IPS-NIHi7 (cell line): ENCODE measurements around the gene CHRNA5.
"Not testable (repeated sequence)": the region's sequence is repeated elsewhere in the genome, so short reads cannot be mapped to it uniquely, and the experiment has no call there.

Experiments used
- DNase-seq: peaks from one replicate; pipeline ENCODE4 v3.0.0; 2012; ENCODE audit warnings: mixed read lengths; ENCODE audit errors: extremely low spot score

Gene CHRNA5

GRCh38 chr15:78565097-78565950 lies at the start of gene CHRNA5:
Gene CHRNA5, plus strand, starts transcription at chr15:78565520. Its CDS starts 200 bp downstream, at chr15:78565720.
- peak; percentile 98 for DNase-seq

DNA sequence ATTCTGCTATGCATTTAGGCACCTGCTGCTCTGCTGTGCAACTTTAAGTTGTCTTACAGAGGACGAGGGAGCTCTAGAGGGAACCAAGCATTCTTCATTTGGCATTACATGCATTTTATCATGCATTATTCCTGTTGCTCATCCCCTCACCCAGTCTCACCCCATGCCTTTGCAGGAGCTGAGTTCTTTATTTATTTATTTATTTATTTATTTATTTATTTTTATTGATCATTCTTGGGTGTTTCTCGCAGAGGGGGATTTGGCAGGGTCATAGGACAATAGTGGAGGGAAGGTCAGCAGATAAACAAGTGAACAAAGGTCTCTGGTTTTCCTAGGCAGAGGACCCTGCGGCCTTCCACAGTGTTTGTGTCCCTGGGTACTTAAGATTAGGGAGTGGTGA lies 45.3 kb upstream of the CHRNA5 start:
- not testable (repeated sequence) for DNase-seq

DNA sequence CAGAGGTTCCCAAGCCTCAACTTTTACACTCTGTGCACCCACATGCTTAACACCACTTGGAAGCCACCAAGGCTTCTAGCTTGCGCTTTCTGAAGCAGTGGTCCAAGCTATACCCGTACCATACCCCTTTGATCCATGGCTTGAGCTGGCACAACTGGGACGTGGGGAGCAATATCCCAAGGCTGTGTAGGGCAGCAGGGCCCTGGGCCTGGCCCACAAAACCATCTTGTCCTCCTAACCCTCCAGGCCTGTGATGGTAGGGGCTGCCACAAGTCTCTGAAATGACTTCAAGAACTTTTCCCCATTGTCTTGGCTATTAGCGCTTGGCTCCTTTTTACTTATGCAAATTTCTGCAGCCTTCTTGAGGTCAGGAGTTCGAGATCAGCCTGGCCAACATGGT lies 41.1 kb upstream of the CHRNA5 start:
- no peak for DNase-seq

GRCh38 chr15:78527325-78527724 lies 38.0 kb upstream of the CHRNA5 start:
- no peak for DNase-seq

GRCh38 chr15:78533331-78533730 lies 32.0 kb upstream of the CHRNA5 start:
- DNase-seq: no peak

- DNase-seq: no peak
Measured at GRCh38 chr15:78536134-78536533, 29.2 kb upstream of the CHRNA5 start.

GRCh38 chr15:78537266-78537905 lies 27.9 kb upstream of the CHRNA5 start:
- no peak for DNase-seq

DNA sequence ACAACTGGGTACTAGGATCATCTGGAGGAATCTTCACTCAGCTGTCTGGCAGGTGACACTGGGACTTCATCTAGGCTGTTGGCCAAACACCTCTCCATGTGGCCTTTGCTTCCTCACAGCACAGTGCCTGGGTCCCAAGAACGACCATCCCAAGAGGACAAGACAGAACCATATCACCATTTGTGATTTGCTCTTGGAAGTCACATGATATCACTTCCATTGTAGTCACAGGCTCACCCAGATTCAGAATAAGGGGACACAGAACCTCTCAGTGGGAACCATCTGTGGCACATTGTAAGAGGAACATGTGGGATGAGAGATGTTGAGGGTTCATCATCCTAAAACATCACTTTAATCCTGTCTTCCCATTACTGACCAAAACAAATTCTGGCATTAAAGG lies 27.0 kb upstream of the CHRNA5 start:
- DNase-seq: no peak

GRCh38 chr15:78539464-78540140 lies 25.7 kb upstream of the CHRNA5 start:
- not testable (repeated sequence) for DNase-seq

DNA sequence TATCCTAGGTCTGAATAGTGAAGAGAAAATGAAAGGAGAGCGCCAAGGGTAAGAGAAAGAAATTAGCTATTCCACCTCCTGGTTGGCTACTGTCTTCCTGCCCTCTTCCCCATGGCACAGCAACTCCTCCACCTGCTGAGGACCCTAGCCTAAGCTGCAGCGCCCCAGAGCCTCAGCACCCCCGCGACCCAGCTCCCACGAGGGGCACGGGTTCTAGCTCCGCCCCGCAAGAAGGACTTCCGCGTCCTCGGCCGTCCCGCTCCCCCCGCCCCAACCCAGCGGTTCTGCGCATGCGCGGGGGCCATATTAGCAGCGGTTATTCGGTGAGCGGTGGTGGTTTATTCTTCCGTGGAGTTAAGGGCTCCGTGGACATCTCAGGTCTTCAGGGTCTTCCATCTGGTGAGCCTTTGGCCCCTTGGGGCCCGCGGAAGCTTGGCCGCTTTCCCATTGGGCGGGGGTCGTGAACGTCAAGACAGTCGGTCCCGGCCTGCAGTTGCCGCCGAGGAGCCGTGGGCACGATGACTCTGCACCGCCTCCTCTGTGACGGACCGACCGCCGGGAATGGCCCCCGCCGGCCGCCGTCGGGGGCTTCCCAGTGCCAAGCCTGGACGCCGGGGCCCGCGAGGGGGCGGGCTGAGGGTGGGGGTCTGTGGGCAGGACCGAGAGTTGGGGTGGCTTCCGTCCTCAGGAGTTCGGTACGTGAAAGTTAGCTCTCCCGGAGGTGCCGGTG lies 25.0 kb upstream of the CHRNA5 start, which contains the start of gene PSMA4:
TSS of gene PSMA4 (plus strand) at position 304 of the 730 bp plus-strand sequence. CDS start 1,484 bp downstream, outside the sequence.
- DNase-seq: peak; percentile 98

DNA sequence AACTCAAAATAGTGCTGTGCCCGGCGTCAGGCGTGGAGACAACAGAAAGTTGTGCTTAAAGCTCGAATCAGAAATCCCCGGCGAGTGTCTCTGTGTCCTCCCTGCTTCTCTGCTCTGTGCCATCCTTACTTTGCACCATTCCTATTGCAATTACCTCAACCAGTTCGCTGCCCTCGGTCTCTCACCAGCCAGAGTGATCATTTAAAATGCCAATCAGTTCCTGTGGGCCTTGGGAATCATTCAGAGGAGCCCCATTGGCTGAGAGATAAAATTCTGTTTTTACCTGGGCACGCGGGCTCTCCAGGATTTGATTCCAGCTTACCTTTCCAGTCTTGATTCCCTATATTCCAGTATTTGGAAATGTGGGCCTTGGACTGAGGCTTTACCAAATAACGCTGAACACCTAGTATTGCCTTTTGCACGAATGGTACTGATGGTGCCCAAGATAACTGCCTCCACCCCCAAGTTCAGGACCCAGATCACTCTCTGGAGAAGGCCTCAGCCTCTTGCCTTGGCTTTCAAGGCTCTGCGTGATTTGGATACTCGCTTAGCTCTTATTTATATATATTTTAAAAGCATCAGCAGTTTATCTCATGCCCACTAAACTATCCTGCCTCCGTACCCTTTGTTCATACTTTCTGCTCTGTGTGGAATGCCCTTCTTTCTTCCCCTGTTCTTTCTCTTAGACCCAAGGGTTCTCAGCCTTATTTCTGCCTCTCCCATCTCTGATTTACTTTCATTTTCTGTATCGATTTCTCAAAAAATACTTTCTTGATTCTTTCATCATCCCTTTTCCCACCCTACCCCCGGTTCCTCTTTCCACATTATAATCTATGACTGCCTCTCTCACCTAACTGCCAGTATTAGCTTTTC lies 24.2 kb upstream of the CHRNA5 start:
- DNase-seq: no peak

DNA sequence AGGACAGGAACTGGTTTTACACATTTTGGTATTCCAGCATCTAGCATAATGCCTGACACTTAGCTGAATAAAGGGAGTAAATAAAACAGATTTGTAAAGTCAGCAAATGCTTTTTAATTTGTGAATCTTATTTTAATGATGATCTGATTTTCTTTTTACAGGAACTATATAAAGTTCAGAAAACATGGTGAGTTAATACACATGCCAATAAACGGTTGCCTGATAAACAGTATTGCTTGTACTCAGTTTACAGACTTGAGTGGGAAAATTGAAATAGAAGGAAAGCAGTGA lies 23.6 kb upstream of the CHRNA5 start:
- DNase-seq: no peak

DNA sequence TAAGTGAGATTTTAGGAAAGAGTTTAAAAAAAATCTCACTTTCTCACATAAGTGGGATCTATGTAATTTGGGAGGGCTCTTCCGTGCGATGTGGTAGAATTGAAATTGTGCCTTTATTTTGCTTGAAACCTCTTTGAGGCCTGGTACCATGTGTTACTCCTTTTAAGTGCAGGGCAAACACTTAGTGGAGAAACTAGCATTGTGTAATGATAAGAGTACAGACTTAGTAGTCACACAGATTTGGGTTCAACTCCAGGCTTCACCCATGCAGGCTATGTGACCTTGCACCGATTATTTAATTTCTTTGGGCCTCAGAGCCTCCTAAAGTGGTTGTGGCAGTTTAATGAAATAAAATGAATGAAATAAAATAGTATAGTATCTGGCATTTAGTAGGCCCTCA lies 22.7 kb upstream of the CHRNA5 start:
- DNase-seq: no peak

GRCh38 chr15:78550194-78550593 lies 15.1 kb upstream of the CHRNA5 start:
- no peak for DNase-seq

DNA sequence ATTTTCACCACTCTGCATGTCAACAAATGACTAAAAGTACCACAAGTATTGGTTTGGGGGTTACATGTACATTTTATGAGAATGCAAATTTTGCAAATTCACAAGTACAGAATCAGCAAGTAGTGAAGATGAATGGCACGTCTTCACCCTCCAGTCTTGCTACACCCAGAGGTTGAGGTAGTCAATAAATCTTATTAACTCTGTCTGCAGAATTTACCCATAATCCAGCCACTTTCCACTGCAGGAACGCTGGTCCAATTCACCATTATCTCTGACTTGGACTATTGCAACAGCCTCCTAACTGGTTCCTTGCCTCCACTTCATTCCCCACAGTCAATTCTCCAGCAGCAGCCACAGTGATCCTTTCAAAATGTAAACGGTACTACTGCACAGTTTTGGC lies 14.5 kb upstream of the CHRNA5 start:
- no peak for DNase-seq

GRCh38 chr15:78551902-78552301 lies 13.4 kb upstream of the CHRNA5 start:
- DNase-seq: no peak

DNA sequence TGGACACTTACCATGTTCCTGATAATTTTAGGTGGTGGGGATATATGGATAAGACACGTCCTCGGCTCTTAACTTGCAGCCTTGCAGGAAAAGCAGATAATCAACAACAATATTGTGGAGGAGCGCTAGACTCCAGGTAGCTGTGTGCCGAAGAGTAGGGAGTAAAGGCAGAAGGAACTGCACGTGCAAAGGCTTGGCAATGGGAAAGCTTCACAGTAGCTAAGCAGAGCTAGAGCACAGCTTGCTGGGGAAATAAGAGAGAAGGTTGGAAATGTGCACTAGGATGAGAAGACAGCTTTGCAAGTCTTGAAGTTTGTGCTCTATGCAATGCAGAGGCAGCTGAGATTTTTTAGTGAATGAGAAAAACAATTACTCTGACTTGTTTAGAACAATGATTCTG lies 12.7 kb upstream of the CHRNA5 start:
- no peak for DNase-seq

DNA sequence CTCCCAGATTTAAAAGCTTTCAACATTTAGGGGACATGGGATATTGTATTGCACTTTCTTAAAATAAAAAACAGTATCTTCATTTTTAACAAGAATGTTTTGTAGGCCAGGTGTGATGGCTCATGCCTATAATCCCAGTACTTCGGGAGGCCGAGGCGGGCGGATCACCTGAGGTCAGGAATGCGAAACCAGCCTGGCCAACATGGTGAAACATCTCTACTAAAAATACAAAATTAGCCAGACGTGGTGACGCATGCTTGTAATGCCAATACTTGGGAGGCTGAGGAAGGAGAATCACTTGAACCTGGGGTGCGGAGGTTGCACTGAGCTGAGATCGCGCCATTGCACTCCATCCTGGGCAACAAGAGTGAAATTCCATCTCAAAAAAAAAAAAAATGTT lies 5.1 kb upstream of the CHRNA5 start:
- DNase-seq: not testable (repeated sequence)

DNA sequence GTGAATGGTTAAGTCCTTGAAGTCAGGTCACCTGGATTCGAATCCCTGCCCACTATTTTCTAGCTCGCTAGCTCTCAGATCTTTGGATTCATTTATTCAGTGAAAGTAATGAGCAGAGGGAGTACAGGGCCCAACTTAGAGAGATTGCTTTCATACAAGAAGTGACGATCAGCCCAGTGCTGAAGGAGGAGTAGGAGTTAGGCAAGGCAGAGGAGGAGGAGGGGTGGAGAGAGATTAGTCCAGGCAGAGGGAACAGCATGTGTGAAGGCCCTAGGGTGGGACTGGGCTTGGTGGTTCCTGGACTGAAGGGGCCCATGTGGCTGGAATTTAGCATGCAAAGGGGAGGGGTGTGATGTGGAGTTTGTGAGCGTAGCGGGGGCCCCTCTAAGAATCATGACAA lies 3.8 kb upstream of the CHRNA5 start:
- DNase-seq: no peak

GRCh38 chr15:78563092-78563491 lies 2.2 kb upstream of the CHRNA5 start:
- no peak for DNase-seq

DNA sequence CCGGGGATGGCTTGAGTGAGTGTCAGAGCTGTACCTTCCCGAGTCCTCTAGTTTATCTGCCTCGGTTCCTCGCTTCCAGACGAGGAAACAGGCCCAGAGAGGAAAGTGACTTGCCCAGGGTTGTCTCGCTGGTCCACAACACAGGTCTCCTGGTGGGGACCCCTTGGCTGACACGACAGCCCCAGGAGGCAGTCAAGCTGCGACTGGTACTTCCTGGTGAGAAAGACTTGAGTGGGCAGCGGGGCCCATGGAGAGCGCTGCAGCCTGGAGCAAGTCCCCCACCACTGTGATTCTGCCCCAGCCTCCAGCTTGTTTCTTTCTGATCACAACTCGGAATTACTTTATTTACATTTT lies 600 bp upstream of the CHRNA5 start:
- no peak for DNase-seq
